HFFc6 (cell line): ENCODE results near the gene TERT. TPM values are rescaled to one million over a fixed set of nuclear protein-coding genes. Genes with fewer than 3 reads are reported as not detected.

Experiments
- DNase-seq: peaks from one replicate; pipeline ENCODE4 v3.0.0-alpha.2; 2018
- H3K27ac Mint-ChIP-seq: 2 replicates; pipeline ENCODE4 v1.8.0; 2020; ENCODE audit warnings: mild to moderate bottlenecking, mixed read lengths
- H3K27me3 Mint-ChIP-seq: 2 replicates; pipeline ENCODE4 v1.8.0; 2021; ENCODE audit warnings: mild to moderate bottlenecking, moderate library complexity, mixed read lengths; ENCODE audit not compliant: insufficient read depth
- H3K36me3 Mint-ChIP-seq: 2 replicates; pipeline ENCODE4 v1.8.0; 2021; ENCODE audit warnings: low read depth, mixed read lengths
- H3K4me1 Mint-ChIP-seq: 2 replicates; pipeline ENCODE4 v1.8.0; 2020; ENCODE audit warnings: low read depth, mixed read lengths
- H3K4me3 Mint-ChIP-seq: 2 replicates; pipeline ENCODE4 v1.8.0; 2020; ENCODE audit warnings: mild to moderate bottlenecking, moderate library complexity, mixed read lengths
- H3K9me3 Mint-ChIP-seq: 2 replicates; pipeline ENCODE4 v1.8.0; 2020; ENCODE audit warnings: mild to moderate bottlenecking, mixed read lengths
- total RNA-seq, 6 experiments: library from RNA; stranded (reverse); fragmentation: NEBNext Ultra II Directional; extraction: Animal tissue kit (Norgen Biotek cat#: 25700); gene quantifications; 2 replicates in 1 of 6; 3 replicates in 5 of 6; pipeline ENCODE4 v1.2.3, GENCODE V29; 2021
- TF ChIP-seq, protein P1 (sequence below): fragments of 200-600 bp; sonication (generic); IDR thresholded peaks from 2 replicates; pipeline ENCODE4 v1.5.0; 2021; ENCODE audit warnings: antibody characterized with exemption, mild to moderate bottlenecking

TERT gene
- total RNA-seq, 6 experiments from 2014 or later = 2,350 to 4,507 (median 3,883) TPM

GRCh38 chr5:1216918-1217295 is 78.0 kb downstream of the TERT start:
- Mint-ChIP-seq H3K9me3 (peaks cover 18% of the 10 kb centered on the region), H3K4me3 (no peak overlapping the region), H3K36me3 (no peaks in the 10 kb centered on the region; the same call in none of the 2 replicates), H3K4me1 (no peaks in the 10 kb centered on the region), H3K27me3 (peaks cover 4% of the 10 kb centered on the region), H3K27ac (no peak overlapping the region)
- TF ChIP-seq, protein P1, sequence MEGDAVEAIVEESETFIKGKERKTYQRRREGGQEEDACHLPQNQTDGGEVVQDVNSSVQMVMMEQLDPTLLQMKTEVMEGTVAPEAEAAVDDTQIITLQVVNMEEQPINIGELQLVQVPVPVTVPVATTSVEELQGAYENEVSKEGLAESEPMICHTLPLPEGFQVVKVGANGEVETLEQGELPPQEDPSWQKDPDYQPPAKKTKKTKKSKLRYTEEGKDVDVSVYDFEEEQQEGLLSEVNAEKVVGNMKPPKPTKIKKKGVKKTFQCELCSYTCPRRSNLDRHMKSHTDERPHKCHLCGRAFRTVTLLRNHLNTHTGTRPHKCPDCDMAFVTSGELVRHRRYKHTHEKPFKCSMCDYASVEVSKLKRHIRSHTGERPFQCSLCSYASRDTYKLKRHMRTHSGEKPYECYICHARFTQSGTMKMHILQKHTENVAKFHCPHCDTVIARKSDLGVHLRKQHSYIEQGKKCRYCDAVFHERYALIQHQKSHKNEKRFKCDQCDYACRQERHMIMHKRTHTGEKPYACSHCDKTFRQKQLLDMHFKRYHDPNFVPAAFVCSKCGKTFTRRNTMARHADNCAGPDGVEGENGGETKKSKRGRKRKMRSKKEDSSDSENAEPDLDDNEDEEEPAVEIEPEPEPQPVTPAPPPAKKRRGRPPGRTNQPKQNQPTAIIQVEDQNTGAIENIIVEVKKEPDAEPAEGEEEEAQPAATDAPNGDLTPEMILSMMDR = no peak
- no peak for DNase-seq

DNA sequence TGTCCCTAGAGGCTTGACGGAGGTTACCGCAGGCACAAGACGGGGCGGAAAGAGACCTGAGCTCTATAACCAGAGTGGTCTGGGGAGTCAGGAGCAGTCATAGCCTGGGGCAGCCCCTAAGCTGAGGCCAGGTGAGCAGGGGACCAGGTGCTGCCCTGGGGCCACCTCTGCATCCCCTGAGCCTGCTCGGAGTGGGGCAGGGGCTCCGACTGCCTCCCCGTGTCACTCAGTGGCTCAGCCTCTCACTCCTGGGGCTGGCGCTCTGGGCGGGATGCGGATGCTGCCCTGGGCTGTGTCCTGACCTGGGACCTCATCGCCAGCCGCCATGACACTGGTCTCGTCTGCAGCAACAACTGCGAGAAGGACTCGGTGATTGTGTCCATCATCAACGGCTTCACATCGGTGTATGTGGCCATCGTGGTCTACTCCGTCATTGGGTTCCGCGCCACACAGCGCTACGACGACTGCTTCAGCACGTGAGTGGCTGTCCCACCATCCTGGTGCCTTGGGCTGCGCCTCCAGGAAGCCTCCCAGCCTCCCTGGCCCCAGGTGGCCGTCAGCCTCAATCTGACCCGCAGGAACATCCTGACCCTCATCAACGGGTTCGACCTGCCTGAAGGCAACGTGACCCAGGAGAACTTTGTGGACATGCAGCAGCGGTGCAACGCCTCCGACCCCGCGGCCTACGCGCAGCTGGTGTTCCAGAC is 78.5 kb downstream of the TERT start:
- H3K4me1 Mint-ChIP-seq = no peaks in the 10 kb centered on the region
- H3K27me3 Mint-ChIP-seq = peaks cover 4% of the 10 kb centered on the region
- TF ChIP-seq, protein P1 = no peak
- no peak overlapping the region for H3K27ac Mint-ChIP-seq
- H3K4me3 Mint-ChIP-seq = no peak overlapping the region
- no peaks in the 10 kb centered on the region; the same call in none of the 2 replicates for H3K36me3 Mint-ChIP-seq
- H3K9me3 Mint-ChIP-seq = peaks cover 23% of the 10 kb centered on the region
- no peak for DNase-seq

DNA sequence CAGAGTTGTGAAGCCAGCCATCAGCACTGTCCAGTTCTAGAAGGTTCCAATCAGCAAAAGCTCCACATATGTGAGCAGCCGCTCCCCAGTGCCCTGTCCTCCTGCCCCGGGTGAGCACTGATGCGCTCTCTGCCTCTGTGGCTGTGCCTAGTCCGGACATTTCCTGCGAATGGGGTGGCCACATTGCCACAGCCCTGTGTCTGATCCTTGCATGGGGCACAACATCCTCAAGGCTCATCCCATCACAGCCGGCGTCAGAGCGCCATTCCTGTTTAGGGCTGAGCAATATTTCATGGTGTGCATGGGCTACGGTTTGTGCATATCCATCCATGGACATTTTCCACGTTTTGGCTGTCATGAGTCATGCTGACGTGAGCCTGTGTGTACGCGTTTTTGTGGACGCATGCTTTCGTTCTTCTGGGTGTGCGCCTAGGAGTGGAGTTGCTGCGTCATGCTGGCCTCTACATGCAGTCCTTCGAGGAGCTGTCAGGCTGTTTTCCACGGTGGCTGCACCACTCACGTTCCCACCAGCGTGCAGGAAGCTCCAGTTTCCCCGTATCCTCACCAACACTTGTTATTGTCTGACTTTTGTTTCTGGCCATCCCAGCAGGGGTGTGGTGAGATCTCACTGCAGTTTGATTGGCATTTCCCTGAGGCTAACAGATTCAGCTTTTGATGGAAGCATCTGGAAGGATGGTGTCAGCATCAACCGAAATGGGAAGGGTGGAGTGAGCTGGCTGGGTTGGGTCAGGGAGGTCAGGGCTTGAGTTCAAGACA is 79.4 kb downstream of the TERT start:
- TF ChIP-seq, protein P1 = no peak
- Mint-ChIP-seq H3K27ac (no peak overlapping the region), H3K9me3 (peaks cover 24% of the 10 kb centered on the region)

DNA sequence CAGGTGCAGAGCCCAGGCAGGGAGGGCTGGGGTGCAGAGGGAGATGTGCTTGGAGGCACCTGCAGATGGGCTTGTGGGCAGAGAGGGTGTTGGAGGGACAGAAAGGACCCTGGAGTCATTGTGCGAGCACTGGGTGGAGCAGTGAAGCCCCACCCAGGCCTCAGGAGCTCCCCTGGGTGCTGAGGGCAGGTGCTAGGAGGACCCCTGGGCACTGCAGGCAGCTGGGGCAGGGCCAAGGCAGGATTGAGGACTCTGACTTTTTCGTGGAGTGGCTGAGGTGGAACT is 80.0 kb downstream of the TERT start:
- Mint-ChIP-seq H3K27ac (no peak overlapping the region), H3K9me3 (peaks cover 24% of the 10 kb centered on the region), H3K4me3 (no peak overlapping the region), H3K4me1 (no peaks in the 10 kb centered on the region), H3K27me3 (peaks cover 6% of the 10 kb centered on the region), H3K36me3 (no peaks in the 10 kb centered on the region; the same call in none of the 2 replicates)
- DNase-seq = no peak
- TF ChIP-seq, protein P1 = no peak

More for the DNA sequence above, 79.4 kb downstream of the TERT start:
- no peaks in the 10 kb centered on the region; the same call in none of the 2 replicates for H3K36me3 Mint-ChIP-seq
- no peaks in the 10 kb centered on the region for H3K4me1 Mint-ChIP-seq
- peaks cover 4% of the 10 kb centered on the region for H3K27me3 Mint-ChIP-seq
- DNase-seq = no peak
- H3K4me3 Mint-ChIP-seq = no peak overlapping the region

DNA sequence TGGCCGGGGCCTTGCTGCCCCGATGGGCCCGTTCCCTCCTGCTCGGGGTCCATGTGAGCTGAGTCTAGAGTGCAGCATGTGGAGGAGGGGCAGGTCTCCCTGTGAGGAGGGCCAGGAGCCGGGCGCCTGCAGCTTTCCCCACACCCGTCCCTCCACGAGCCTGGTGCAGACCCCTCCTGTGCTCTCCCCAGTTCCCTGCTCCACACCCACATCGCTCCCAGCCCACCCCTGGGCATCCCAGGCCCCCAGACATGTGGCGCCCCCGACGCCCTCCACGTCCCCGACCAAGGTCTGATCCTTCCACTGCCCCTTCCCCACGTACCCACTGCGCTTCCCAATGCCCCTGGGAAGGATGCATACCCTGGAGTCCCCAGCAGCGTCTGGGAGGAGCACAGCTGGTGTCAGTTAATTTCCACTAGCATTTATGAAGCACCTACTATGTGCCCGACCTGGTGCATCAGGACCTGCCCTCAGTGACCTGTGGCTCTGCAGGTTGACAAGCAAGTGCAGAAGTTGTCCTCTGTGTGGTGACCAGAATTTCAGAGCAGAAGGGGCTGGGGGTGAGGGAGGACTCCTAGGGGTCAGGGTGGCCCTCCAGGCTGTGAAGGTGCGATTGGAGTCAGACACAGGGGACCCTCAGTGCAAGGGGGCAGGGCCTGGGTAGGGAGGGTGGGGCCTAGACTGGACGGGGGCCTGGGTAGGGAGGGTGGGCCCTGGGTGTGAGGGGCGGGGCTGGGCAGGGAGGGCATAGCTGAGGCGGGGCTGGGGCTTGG is 80.5 kb downstream of the TERT start:
- peaks cover 6% of the 10 kb centered on the region for H3K27me3 Mint-ChIP-seq
- H3K27ac Mint-ChIP-seq = no peak overlapping the region
- peaks cover 24% of the 10 kb centered on the region for H3K9me3 Mint-ChIP-seq
- no peaks in the 10 kb centered on the region for H3K4me1 Mint-ChIP-seq
- no peaks in the 10 kb centered on the region; the same call in none of the 2 replicates for H3K36me3 Mint-ChIP-seq
- TF ChIP-seq, protein P1 = no peak
- no peak overlapping the region for H3K4me3 Mint-ChIP-seq
- DNase-seq = no peak
